GM10248 (cell line): ENCODE measurements around the gene PPP4R4.
A peak's percentile ranks its signal among the peaks of the same experiment; 100 is the strongest.

Experiments used
- CTCF ChIA-PET: fragments of 300-600 bp; sonication (Branson Sonifier 250); formaldehyde crosslinking; extraction: SDS; loops from one replicate; lab custom pipeline; 2021; ENCODE audit warnings: antibody characterized with exemption; lab: Yijun Ruan, JAX
- POLR2A ChIA-PET: fragments of 350-650 bp; sonication (Branson Sonifier 250); formaldehyde crosslinking; extraction: SDS; loops from one replicate; lab custom pipeline; 2020; ENCODE audit warnings: antibody characterized with exemption; lab: Yijun Ruan, JAX
- DNase-seq: peaks from one replicate; pipeline ENCODE4 v3.0.0; 2012; ENCODE audit errors: extremely low spot score
- TF ChIP-seq, protein P1 (sequence below): IDR thresholded peaks from 2 replicates; pipeline ENCODE4 v1.5.1; 2012; ENCODE audit warnings: mild to moderate bottlenecking, low read depth; ENCODE audit errors: extremely low read depth, missing control alignments, control extremely low read depth

The PPP4R4 gene

GRCh38 chr14:94317259-94317658 lies 143.1 kb downstream of the PPP4R4 start:
- TF ChIP-seq, protein P1, sequence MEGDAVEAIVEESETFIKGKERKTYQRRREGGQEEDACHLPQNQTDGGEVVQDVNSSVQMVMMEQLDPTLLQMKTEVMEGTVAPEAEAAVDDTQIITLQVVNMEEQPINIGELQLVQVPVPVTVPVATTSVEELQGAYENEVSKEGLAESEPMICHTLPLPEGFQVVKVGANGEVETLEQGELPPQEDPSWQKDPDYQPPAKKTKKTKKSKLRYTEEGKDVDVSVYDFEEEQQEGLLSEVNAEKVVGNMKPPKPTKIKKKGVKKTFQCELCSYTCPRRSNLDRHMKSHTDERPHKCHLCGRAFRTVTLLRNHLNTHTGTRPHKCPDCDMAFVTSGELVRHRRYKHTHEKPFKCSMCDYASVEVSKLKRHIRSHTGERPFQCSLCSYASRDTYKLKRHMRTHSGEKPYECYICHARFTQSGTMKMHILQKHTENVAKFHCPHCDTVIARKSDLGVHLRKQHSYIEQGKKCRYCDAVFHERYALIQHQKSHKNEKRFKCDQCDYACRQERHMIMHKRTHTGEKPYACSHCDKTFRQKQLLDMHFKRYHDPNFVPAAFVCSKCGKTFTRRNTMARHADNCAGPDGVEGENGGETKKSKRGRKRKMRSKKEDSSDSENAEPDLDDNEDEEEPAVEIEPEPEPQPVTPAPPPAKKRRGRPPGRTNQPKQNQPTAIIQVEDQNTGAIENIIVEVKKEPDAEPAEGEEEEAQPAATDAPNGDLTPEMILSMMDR, result no peak
- POLR2A ChIA-PET, result no interaction called here
- no peak for DNase-seq
- CTCF ChIA-PET, result no interaction called here

GRCh38 chr14:94320243-94320642 lies 146.1 kb downstream of the PPP4R4 start:
- ChIA-PET CTCF (no interaction called here), POLR2A (no interaction called here)
- DNase-seq, result no peak
- TF ChIP-seq, protein P1, result no peak

GRCh38 chr14:94321421-94322271 lies 147.5 kb downstream of the PPP4R4 start:
- ChIA-PET POLR2A (no interaction called here), CTCF (no interaction called here)
- TF ChIP-seq, protein P1, result no peak
- peak; percentile 3 for DNase-seq

DNA sequence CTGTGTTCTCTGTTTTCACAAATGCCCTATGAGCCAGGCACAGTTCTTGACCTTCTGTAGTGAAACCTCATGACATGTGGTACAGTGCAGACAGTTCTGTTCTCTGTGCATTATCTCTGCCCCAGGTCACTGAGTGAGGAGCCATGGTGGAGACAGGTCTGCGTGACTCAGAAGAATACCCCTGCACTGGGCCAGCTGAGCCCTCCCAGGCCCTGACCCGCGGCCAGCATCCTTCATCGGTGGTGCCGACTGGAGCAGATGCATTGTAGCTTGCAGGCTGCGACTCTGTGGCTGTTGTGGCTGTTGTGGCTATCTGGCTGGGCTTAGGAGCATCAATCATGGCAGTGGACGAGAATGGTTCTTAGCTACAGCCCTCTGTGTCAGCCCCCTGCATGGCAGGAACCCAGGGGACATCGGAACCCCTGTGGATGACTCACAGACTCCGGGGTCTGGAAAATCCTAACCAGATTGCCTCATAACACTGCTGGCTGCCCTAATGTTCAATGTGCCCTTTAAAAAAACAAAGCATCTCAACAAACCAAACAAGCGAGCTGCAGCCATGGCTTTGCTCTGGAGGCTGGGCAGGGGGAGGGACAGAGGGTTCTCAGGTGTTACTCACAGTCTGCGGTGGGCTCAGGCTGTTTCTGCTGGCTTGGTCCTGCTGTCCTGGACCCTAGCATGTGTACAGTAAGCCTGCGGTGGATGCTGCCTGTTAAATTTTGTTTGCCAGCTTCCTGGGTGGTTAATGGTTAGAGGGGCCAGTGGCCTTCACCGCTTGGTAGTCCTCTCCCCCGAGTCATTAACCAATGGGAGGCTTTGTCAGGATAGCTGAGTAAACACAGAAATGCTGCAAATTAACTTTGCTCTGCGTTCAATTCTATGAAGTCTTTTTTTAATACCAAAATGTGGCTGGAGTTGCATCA lies 148.8 kb downstream of the PPP4R4 start, which contains the start of gene SERPINA6:
Gene SERPINA6 (minus strand): TSS at position 689 of the 923 bp plus-strand sequence. CDS start 8,688 bp downstream, outside the sequence.
- TF ChIP-seq, protein P1, result no peak
- POLR2A ChIA-PET, result no interaction called here
- peak; percentile 3 for DNase-seq
- CTCF ChIA-PET, result interaction anchor here (0.9 to 1.2 kb wide), 2 partner anchors 9 to 12 kb away, joined by 3 to 4 read pairs; no protein-coding TSS in a partner anchor

DNA sequence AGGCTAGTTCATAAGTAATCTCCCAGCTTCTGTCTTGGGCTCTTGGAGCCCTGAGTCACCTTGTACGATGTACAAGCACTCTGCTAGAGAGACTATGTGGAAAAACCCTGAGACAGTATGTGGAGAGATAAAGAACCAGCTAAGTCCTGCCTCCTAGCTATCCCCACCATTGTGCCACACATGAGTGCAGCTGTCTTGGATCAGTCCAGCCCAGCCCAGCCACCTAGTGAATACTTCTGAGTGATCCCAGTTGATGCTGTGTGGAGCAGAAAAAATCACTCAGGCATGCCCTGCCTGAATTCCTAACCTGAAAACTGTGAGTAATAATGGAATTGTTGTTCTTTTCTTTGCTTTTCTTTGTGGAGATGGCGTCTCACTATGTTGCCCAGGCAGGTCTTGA lies 154.1 kb downstream of the PPP4R4 start:
- DNase-seq, result no peak
- TF ChIP-seq, protein P1, result no peak
- ChIA-PET CTCF (interaction anchor here (1.6 kb wide), 1 partner anchor 18 kb away, joined by 3 read pairs; no protein-coding TSS in a partner anchor), POLR2A (no interaction called here)
